Activated gamma-delta T cell (primary cell): ENCODE results near the gene TNS2.
"Not testable (repeated sequence)": the region's sequence is repeated elsewhere in the genome, so short reads cannot be mapped to it uniquely, and the experiment has no call there.

Experiments
- DNase-seq: peaks from one replicate; lab custom pipeline; 2025; lab: John Stamatoyannopoulos, UW
- total RNA-seq, 2 donors: gene quantifications; one replicate each; lab custom pipeline; 2026; lab: John Stamatoyannopoulos, UW

The TNS2 gene, protein sequence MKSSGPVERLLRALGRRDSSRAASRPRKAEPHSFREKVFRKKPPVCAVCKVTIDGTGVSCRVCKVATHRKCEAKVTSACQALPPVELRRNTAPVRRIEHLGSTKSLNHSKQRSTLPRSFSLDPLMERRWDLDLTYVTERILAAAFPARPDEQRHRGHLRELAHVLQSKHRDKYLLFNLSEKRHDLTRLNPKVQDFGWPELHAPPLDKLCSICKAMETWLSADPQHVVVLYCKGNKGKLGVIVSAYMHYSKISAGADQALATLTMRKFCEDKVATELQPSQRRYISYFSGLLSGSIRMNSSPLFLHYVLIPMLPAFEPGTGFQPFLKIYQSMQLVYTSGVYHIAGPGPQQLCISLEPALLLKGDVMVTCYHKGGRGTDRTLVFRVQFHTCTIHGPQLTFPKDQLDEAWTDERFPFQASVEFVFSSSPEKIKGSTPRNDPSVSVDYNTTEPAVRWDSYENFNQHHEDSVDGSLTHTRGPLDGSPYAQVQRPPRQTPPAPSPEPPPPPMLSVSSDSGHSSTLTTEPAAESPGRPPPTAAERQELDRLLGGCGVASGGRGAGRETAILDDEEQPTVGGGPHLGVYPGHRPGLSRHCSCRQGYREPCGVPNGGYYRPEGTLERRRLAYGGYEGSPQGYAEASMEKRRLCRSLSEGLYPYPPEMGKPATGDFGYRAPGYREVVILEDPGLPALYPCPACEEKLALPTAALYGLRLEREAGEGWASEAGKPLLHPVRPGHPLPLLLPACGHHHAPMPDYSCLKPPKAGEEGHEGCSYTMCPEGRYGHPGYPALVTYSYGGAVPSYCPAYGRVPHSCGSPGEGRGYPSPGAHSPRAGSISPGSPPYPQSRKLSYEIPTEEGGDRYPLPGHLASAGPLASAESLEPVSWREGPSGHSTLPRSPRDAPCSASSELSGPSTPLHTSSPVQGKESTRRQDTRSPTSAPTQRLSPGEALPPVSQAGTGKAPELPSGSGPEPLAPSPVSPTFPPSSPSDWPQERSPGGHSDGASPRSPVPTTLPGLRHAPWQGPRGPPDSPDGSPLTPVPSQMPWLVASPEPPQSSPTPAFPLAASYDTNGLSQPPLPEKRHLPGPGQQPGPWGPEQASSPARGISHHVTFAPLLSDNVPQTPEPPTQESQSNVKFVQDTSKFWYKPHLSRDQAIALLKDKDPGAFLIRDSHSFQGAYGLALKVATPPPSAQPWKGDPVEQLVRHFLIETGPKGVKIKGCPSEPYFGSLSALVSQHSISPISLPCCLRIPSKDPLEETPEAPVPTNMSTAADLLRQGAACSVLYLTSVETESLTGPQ (N-terminal part only)
- 2.2 to 2.8 reads per million in 2 donors for total RNA-seq

DNA sequence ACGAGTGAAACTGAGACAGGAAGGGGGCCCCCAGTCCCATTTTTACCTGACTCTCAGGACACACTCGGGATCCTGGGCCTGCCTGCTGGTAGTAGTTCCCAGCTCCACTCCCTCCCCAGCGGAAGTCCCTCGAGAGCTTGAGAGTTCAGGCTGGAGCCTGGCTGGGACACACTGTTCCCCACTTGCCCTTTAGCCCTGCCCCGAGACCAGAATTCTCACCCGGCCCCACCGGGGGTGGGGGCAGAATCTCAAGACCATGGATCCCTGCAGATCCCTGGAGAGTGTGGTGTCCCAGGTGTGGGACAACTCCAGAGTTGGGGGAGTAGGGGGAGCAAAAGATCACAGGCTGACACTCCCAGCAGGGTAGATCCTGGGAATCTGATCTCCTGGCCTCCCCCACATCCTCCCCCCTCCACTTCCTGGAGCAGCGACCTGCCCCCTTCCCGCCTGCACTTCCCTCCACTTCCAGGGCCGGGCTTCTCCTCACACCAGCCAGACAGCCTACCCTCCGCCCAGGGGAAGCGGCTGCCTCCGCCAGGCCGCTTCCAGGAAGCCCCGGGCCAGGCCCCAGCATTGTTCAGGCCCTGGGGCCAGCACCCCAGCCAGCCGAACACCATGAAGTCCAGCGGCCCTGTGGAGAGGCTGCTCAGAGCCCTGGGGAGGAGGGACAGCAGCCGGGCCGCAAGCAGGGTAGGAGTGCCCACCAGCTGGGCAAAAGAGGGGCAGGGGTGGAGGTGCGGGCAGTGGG is at the start of gene TNS2:
Gene TNS2, plus strand, starts transcription at position 495 of the 748 bp plus-strand sequence. Its CDS starts 121 bp downstream, at position 616.
- DNase-seq = no peak

DNA sequence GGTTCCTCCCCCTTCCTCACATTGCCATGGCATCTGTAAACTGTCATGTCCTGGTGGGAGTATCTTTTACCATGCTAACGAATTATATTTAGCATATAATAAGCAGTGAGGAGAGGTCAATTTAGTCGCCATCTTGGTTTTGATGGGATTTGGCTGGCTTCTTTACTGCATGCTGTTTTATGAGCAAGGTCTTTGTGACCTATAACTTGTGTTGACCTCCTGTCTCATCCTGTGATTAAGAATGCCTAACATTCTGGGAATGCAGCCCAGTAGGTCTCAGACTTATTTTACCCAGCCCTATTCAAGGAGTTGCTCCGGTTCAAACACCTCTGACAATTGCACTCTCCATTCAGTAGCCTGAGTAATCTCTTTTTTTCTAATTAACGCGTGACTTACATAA is 45.7 kb upstream of the TNS2 start:
- no peak for DNase-seq

DNA sequence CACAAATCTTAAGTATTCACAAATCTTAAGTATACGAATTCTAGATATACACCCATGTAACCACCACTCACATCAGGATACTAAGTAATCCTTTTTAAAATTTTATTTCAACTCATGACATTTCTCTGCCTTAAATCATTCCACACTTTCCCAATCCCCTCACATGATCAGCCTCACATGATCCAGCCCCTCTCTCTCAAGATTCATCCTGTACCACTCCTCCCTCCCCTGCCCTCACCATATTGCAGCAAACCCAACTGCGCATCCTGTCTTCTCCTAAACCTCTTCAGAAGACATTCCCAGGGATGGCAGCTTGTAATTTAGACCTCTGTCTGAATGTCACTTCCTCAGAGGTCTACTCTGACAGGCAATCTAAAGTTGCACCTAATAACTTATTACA is 45.3 kb upstream of the TNS2 start:
- no peak for DNase-seq

DNA sequence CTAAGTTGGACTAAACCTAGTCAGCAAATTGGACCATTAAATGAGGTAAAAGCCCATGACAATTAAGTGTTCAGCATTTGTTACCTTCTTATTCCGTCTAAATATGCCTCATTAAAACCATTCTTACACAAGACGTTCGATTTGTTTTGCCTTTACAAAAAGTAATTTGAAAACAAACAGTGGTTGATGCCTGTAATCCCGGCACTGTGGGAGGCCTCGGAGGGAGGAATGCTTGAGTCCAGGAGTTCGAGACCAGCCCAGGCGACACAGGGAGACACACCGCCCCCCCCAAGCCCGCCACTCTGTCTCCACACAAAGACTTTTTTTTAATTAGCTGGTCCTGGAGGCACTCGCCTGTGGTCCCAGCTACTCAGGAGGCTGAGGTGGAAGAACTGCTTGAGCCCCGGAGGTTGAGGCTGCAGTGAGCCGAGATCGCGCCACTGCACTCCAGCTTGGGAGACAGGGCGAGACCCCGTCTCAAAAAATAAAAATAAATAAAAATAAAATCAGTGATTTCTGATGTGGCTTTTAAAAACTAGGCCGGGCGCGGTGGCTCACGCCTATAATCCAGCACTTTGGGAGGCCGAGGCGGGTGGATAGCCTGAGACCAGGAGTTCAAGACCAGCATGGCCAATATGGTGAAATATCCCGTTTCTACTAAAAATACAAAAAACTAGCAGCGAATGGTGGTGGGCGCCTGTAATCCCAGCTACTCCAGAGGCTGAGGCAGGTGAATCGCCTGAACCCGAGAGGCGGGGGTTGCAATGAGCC is 44.5 kb upstream of the TNS2 start:
- no peak for DNase-seq

DNA sequence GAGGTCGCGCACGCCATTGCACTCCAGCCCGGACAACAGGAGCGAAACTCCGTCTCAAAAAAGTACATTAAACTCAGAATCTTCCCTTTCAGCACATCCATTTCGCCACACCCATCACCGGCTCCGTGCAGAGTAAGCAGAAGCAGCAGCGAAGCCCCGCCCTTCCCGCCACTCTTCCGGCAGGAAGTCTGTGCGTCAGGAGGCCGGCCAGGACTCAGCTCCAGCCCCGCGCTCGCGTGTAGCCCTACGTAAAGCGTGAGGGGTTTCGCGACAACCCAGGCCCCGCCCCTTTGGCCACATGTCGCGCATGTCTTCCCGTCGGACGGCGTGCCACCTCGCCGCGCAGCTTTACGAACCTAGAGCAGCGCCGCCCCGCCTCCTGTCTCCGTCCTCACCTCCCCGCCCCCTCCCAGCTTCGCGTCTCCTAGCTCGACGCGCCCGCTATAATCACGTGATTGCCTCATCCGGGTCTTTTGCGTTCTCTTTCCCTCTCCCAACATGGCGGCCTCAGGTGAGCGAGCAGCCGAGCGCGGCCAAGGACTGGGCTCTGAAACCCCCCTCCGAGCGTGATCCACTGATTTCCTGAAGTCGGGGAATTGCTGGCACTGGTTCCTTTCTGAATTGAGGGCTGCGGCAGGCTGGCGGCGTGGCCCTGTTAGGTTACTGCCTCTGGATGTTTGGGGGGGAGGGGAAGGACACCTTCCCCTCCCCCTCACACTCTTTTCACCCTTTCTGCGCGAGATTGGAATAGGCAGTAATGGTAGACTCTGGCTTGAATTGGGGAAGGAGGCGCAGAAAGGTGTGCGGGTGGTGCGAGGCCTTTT is 43.7 kb upstream of the TNS2 start, which contains the start of gene EIF4B:
Gene EIF4B, plus strand, starts transcription at position 471 of the 824 bp plus-strand sequence. Its CDS starts 28 bp downstream, at position 499.
- peak; percentile 99 for DNase-seq

DNA sequence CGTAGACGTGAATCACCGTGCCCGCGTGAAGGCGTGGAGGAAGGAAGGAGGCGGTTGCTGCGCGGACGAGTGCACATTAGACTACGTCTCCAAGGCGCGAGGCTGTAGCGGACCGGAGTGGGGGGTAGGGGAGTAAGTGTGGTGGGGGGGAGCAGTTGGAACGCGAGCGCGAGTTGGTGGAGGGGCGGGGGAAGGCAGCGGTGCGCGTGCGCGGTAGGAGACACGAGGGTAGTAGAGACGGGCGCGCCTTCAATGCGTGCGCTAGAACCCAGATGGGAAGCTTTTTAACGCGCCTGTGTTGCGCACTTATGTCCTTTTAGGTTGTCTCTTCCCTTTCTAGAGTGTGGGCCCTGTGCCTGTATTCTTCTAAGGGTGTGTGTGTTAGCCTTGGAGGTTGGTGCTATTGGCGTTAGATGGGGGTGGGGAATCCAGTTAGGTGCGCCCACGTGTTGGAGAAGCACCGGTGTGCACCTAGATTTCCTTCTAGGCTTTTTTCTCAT is 43.0 kb upstream of the TNS2 start:
- peak; percentile 68 for DNase-seq

DNA sequence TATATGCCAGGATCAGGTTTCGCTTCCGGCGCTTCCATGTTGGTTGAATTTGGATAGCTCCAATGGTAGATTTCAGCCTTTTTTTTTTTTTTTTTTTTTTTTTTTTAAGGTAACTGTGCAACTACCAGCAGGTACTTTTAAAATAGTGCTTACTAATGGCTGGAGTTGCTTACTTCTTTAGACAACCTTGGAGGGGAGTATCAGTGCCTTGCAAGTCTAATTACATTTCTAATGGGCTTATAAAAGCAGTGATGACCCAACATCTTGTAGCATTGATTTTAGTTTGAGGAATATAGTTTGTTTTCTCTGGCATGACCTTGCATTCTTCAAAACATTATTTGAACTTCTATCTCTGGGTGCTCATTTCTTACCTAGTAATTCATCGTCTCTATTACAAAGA is 42.5 kb upstream of the TNS2 start:
- DNase-seq = no peak

DNA sequence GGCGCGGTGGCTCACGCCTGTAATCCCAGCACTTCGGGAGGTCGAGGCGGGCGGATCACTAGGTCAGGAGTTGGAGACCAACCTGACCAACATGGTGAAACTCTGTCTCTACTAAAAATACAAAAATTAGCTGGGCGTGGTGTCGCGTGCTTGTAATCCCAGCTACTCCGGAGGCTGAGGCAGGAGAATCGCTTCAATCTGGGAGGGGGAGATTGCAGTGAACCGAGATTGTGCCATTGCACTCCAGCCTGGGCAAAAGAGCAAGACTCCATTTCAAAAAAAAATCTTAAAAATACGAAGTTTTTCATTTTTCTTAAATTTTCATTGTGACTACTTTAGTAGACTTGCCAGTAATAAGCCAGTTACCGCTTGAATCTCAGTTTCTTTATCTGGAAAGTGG is 41.1 kb upstream of the TNS2 start:
- DNase-seq = not testable (repeated sequence)

DNA sequence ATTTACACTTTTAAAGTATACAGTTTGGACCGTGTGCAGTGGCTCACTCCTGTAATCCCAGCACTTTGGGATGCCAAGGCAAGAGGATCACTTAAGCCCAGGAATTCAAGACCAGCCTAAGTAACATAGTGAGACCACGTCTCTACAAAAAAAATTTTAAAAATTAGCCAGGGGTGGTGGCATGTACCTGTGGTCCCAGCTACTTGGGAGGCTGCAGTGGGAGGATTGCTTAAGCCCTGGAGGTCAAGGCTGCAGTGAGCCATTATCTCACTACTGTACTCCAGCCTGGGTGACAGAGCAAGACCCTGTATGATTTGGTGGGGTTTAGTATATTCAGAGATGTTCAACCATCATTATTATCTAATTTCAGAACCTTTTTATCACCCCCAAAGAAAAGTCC is 38.9 kb upstream of the TNS2 start:
- no peak for DNase-seq

DNA sequence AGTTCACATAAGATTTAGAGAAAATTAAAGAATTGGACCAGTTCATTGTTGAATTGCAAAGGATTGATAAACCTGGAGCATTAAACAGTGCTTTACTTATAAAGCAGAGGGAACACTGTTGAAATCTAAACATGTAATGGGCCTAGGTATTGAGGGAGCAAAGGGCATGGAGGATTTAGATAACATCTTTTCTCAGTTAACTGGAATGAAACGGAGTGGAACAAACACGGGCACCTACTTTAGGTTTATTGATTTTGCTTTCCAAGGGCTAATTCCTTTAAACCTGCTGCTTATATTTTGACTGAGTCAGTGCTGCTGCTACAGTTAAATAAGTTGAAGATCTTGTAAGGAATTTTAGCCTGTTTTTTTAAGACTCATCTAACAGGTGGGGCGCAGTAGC is 38.0 kb upstream of the TNS2 start:
- no peak for DNase-seq

DNA sequence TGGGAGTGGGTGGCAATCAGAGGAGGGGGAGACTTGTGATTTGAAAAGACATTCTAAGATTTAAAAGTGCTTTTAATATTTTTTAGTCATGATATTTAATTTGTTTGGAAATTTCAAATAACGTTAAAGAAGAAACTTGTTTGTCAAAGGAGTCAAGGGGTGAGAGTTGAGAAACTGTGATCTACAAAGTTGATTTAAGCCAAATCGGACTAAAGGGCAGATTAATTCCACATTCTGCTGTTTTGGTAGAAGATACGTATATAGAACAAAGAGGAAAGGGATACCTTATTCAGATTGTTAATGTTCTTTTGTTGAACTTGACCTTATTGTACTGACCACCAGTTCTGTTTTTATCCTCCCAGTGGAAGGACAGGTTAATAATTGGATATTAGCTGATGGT is 36.9 kb upstream of the TNS2 start:
- no peak for DNase-seq

DNA sequence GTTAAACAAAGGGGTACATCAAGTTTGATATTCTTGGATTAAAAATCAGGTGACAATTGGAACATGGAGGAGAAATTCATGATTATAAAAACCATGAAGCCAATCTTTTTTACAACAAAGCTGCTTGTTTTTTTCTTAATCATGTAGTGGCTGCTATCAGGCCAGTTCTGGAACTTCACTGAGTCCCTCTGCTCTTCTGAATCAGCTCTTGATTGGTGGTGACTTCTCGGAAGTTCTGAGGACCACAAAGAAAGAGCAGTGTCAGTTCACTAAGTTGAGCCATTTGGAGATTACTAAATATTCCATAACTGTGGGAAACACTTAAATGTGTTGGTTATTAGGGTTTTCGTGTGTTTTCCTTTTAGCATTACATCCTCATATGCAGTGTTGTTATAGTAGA is 35.2 kb upstream of the TNS2 start:
- DNase-seq = no peak

DNA sequence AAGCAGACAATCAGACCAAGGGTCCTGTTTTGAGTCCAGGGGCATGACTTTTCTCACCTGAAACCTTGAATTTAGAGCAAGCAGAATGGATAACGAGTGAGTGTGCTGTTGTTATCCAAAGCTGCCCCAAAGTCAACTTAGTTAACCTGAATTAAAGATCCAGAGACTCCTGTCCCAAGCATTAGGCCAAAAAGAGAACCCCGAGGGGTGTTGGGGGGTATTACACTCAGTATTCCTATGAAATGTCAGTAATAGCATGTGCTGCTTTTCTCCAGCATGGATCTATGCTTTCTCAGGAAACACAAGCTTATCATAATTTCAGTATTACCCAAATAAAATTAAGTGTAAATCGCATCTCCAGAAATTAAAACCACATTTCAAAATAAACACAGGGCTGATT is 24.6 kb upstream of the TNS2 start:
- DNase-seq = no peak

DNA sequence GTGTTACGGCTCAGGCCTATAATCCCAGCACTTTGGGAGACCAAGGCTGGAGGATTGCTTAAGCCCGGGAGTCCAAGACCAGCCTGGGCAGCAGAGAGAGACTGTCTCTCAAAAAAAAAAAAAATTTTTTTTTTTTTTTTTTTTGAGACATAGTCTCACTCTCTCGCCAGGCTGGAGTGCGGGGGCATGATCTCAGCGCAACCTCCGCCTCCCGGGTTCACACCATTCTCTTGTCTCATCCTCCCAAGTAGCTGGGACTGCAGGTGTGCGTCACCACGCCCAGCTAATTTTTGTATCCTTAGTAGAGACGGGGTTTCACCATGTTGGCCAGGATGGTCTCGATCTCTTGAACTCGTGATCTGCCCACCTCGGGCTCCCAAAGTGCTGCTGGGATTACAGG is 22.9 kb upstream of the TNS2 start:
- not testable (repeated sequence) for DNase-seq

DNA sequence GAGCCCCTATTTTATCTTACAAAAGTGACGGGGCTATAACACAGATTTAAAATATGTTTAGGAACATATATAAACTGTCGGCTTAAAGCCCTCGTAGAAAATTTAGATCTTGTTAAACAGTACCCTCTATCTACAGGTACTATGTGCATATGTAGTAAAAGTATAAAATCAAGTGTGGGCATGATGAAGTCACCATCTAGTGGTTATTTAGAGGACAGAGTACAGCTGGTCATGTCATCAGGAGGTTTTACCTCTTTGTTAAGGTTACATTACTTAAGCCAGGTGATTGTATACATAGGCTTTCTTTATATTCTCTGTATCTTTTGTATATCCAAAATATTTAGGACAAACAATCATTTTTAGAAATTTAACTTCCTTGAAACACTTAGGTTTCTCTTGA is 18.2 kb upstream of the TNS2 start:
- no peak for DNase-seq

DNA sequence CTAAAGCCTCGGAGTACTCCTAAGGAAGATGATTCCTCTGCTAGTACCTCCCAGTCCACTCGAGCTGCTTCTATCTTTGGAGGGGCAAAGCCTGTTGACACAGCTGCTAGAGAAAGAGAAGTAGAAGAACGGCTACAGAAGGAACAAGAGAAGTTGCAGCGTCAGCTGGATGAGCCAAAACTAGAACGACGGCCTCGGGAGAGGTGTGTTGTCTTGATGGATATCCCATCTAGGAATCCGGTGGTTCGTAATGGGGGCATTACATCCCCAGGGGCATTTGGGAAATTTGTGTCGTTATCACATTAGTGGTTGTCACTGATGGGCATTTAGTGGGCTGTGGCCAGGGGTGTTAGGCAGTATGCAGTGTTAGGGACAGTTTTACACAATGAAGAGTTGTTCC is 16.0 kb upstream of the TNS2 start:
- DNase-seq = not testable (repeated sequence)

DNA sequence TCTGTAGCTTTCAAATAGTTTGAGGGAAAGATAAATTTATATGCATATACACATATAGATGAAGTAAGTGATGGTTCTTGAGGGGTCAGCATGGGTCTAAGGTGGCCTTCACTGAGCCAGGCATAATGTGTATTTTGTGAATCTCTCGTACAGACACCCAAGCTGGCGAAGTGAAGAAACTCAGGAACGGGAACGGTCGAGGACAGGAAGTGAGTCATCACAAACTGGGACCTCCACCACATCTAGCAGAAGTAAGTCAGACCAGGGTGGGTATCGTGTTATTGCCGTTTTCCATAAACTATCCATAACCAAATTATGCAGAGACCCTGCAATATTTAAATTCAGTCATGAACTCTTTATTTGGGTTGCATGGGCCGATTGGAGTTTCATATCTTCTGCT is 15.4 kb upstream of the TNS2 start:
- DNase-seq = no peak

DNA sequence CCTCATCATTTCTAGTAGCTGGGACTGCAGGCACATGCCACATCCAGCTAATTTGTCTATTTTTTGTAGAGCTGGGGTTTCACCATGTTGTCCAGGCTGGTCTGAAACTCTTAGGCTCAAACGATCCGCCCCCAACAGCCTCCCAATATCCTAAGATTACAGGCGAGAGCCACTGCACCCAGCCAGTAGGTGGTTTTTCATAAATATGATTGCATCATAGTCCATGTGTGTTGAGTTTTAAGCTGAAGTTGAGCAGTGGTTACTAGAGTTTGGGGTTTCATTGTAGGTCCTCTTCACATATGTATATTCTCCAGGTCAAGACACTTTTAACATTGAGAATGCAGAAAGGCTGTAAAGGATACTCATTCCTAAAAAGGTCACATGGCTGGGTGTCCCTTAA is 13.1 kb upstream of the TNS2 start:
- no peak for DNase-seq

DNA sequence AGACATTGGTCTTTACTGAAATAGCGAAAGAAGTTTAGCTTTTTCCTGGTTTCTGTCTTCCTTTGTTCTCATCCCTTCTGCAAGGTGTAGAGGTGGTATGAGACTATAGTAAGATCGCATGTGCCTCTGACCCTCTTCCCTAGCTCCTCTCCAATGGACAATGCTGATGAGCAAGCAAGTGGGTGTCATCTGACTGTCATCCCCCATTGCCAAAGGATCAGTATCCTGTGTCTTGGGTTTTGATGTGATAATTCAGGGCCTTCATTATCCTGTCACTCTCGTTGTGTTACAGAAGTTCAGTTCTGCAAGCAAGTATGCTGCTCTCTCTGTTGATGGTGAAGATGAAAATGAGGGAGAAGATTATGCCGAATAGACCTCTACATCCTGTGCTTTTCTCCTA is 10.0 kb upstream of the TNS2 start:
- DNase-seq = no peak
